Stomach (tissue), 9 donors: ENCODE measurements around the gene NEURL3. TPM values are rescaled to one million over a fixed set of nuclear protein-coding genes. Genes with fewer than 3 reads are reported as not detected.

Experiments
- DNase-seq, 2 donors: peaks; one replicate each; pipeline versions ENCODE4 v3.0.0 to v3.0.0-alpha.2; 2013 to 2019
- H3K27ac ChIP-seq, 5 donors: fragments of 200-600 bp in 4 of 5; sonication (generic) in 4 of 5; one replicate each; pipeline ENCODE4 v1.5.1; 2013 to 2019; ENCODE audit warnings: mild to moderate bottlenecking in 1 of 5, moderate library complexity in 1 of 5
- H3K27me3 ChIP-seq, 3 donors: fragments of 200-600 bp; sonication (generic); one replicate each; pipeline ENCODE4 v1.5.1; 2017 to 2019; ENCODE audit warnings: mixed run types in 1 of 3
- H3K36me3 ChIP-seq, 4 donors: fragments of 200-600 bp; sonication (generic); 1 replicate in 3 of 4; 2 replicates in 1 of 4; pipeline ENCODE4 v1.5.1; 2016 to 2019
- H3K4me1 ChIP-seq, 4 donors: fragments of 200-600 bp; sonication (generic); one replicate each; pipeline ENCODE4 v1.5.1; 2016 to 2019
- H3K4me3 ChIP-seq, 4 donors: fragments of 200-600 bp; sonication (generic) in 3 of 4; one replicate each; pipeline ENCODE4 v1.5.1; 2016 to 2019; ENCODE audit warnings: mild to moderate bottlenecking in 1 of 4
- H3K9me3 ChIP-seq, 4 donors: fragments of 200-600 bp; sonication (generic); one replicate each; pipeline ENCODE4 v1.5.1; 2016 to 2019
- EP300 ChIP-seq: sonication (generic); formaldehyde crosslinking; IDR thresholded peaks from one replicate; pipeline ENCODE4 v1.6.1; 2017; ENCODE audit warnings: antibody characterized with exemption
- POLR2A ChIP-seq, 4 donors: fragments of 450-650 bp; IDR thresholded peaks; one replicate each; pipeline ENCODE4 v1.6.1; 2016; ENCODE audit warnings: antibody characterized with exemption in 4 of 4, control low read depth in 2 of 4, mild to moderate bottlenecking in 1 of 4, moderate library complexity in 1 of 4
- POLR2AphosphoS5 ChIP-seq, 3 donors: sonication (generic); formaldehyde crosslinking; IDR thresholded peaks; one replicate each; pipeline ENCODE4 v1.6.1; 2016; ENCODE audit warnings: antibody characterized with exemption in 3 of 3
- WGBS, 5 donors: extraction: QIAGEN DNeasy Blood & Tissue Kit in 3 of 5; methylation state at CpG; one replicate each; pipeline versions ENCODE4 v1.1.5 to v1.1.7; 2013 to 2018; 5-methylcytosine and 5-hydroxymethylcytosine counted together
- intact Hi-C: fragments of 100-400 bp; cut with DNase I; formaldehyde crosslinking; loops from one replicate; pipeline ENCODE4 v1.15.1; 2023; ENCODE audit warnings: low total_unique reads
- polyA plus RNA-seq, 3 donors: library from polyadenylated mRNA; stranded (reverse); fragments of 200-250 nt; gene quantifications; one replicate each; pipeline ENCODE4 v1.2.3, GENCODE V29; 2013
- total RNA-seq, 5 donors: library from RNA; depleted of rRNA; stranded (reverse); fragments of >200 nt; gene quantifications; one replicate each; pipeline versions ENCODE4 v1.1.0 to v1.2.3, GENCODE V29; 2014 to 2016
- TF ChIP-seq, protein P1 (sequence below), 7 experiments: fragments of 450-650 bp in 4 of 7; fragments of 200-600 bp in 3 of 7; sonication (generic) in 3 of 7; IDR thresholded peaks; one replicate each; pipeline ENCODE4 v1.5.1; 2016 to 2019; ENCODE audit warnings: antibody characterized with exemption in 7 of 7, control low read depth in 2 of 7, mild to moderate bottlenecking in 1 of 7
- donor health status: healthy with polysubstance abuse.
- donor health status: Bipolar disorder and iron deficiency.
- donor health status: healthy.

The NEURL3 gene
- total and polyA plus RNA-seq, 8 donors = 0.50 to 12.7 (median 1.6) TPM; not detected in 4

DNA sequence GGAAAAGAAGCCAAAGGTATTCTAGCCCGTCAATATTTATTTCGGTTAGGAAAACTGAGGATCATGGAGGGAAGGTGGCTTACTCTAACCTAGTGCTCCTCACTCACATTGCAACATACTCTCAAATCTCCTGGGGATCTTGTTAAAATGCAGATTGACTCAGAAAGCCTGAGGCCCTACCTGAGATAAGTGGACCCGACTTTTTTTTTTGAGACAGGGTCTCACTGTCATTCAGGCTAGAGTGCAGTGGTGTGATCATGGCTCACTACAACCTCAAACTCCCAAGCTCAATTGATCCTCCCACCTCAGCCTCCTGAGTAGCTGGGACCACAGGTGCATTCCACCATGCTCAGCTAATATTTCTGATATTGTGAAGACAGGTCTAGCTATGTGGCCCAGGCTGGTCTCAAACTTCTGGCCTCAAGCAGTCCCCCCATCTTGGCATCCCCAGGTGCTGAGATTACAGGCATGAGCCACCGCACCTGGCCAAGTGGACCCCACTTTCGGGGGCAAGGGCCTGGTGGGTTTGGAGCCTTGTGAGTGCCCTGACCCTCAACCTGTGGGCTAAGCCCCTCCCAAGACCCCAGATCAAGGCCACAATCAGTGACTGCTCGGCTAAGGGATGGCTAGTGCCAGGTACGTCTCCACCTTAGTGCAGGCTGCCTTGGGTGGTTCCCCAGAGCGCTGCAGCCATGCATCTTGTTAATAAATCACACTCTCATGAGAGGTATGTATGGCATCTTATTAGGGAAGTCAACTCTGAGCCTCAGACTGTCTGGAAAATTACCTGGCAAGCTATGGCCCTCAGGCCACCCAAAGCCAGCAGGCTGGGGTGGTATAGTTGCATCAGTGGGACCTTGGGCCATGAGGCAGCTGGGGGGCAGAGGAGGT is 1.1 kb upstream of the NEURL3 start:
- H3K4me1 ChIP-seq = peaks cover 10 to 59% (median 34%) of the 10 kb centered on the region in 4 donors
- peaks cover 0 to 28% (median 3%) of the 10 kb centered on the region in 3 donors for H3K27me3 ChIP-seq
- H3K4me3 ChIP-seq = no peak overlapping the region
- no peaks in the 10 kb centered on the region for H3K36me3 ChIP-seq
- no peak for TF ChIP-seq POLR2AphosphoS5 (IDR thresholded peaks at IDR 0.05)
- no peak for TF ChIP-seq POLR2A (IDR thresholded peaks at IDR 0.05)
- TF ChIP-seq EP300 = no peak
- TF ChIP-seq, protein P1, sequence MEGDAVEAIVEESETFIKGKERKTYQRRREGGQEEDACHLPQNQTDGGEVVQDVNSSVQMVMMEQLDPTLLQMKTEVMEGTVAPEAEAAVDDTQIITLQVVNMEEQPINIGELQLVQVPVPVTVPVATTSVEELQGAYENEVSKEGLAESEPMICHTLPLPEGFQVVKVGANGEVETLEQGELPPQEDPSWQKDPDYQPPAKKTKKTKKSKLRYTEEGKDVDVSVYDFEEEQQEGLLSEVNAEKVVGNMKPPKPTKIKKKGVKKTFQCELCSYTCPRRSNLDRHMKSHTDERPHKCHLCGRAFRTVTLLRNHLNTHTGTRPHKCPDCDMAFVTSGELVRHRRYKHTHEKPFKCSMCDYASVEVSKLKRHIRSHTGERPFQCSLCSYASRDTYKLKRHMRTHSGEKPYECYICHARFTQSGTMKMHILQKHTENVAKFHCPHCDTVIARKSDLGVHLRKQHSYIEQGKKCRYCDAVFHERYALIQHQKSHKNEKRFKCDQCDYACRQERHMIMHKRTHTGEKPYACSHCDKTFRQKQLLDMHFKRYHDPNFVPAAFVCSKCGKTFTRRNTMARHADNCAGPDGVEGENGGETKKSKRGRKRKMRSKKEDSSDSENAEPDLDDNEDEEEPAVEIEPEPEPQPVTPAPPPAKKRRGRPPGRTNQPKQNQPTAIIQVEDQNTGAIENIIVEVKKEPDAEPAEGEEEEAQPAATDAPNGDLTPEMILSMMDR (IDR thresholded peaks at IDR 0.05) = no peak
- intact Hi-C loops = loop anchor here (5.0 kb wide), 1 partner anchor 99 kb away; no protein-coding TSS in a partner anchor
- DNase-seq = no peak
- no peaks in the 10 kb centered on the region for H3K9me3 ChIP-seq
- WGBS, 5 donors = 90 to 95% (median 91%) methylated on average over 8 of the region's 8 CpGs
- H3K27ac ChIP-seq = peak overlapping the region in 1 of 5 donors; percentile 18

DNA sequence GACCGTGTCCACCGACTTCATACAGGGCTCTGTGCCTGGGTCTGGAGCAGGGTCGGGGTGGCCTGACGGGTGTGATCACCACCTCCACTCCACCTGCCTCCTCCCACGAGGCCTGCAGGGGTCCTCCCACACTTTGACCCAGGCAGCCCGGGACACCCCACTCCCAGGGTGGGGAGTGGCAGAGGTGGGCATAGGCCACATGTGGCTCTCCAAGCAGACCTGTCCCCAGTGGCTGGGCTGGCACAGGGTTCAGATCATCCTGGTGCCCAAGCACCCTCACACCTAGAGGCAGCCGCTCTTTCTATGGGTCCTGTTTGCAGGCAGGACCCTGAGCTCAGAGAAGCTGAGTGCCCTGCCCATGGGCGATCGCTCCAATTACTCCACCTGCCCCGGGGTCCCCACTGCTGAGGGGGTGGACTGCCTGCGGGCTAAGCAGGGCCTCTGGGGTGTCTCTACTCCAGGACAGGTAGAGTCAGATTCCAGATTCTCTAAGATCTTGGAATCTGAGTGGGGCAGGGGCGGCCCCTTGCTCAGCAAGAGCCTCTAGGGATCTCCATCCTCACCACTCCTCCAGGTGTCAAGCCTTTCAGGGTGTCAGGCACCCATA is 1.4 kb downstream of the NEURL3 start:
- H3K9me3 ChIP-seq = no peaks in the 10 kb centered on the region
- intact Hi-C loops = no loop called here
- WGBS, 5 donors = 80 to 88% (median 86%) methylated on average over 5 to 12 of the region's 12 CpGs
- no peak for TF ChIP-seq POLR2A (IDR thresholded peaks at IDR 0.05)
- no peak for TF ChIP-seq POLR2AphosphoS5 (IDR thresholded peaks at IDR 0.05)
- TF ChIP-seq EP300 = no peak
- TF ChIP-seq, protein P1 (IDR thresholded peaks at IDR 0.05) = no peak
- H3K27ac ChIP-seq = no peak overlapping the region
- H3K4me3 ChIP-seq = no peak overlapping the region
- no peaks in the 10 kb centered on the region for H3K36me3 ChIP-seq
- H3K4me1 ChIP-seq = peaks cover 10 to 51% (median 24%) of the 10 kb centered on the region in 4 donors
- DNase-seq = no peak
- peaks cover 7 to 45% (median 14%) of the 10 kb centered on the region in 3 donors for H3K27me3 ChIP-seq

DNA sequence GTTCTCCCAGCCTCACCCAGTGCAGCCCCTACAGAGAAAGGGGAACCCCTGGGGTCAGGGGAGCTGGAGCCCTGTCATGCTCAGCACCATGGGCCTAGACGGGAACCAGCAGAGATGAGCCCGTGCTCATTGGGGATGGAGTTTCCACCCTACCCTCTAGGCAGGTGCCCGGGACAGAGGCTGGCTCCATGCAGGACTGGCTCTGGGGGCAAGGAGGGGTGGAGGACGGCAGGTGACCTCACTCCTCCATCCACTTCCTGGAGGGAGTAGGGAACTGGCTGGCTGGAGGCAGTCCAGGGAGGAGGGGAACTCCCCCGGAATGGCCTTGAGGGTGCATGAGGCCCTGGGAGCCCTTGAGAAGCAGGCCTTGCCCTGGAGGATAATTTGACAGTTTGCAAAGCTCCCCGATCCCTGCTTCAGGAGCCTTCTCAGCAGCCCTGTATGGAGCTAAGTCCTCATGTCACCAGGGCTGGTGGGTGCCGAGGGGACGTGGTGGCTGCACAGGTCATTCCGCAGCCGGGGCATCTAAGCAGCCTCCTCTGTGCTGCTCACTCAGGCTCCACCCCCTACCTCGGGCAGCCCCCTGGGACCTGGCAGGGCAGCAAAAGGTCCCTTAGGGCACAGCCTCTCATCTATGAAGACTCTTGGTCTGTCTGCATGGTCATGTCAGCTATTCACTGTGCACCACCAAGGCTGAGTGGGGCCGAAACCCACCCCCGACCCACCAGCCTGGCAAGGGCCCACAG is 2.1 kb downstream of the NEURL3 start:
- peak in 1 of 2 donors; percentile 62 for DNase-seq
- H3K9me3 ChIP-seq = no peaks in the 10 kb centered on the region
- peaks cover 7 to 49% (median 14%) of the 10 kb centered on the region in 3 donors for H3K27me3 ChIP-seq
- H3K36me3 ChIP-seq = no peaks in the 10 kb centered on the region
- 67 to 80% (median 75%) methylated on average over 10 to 13 of the region's 13 CpGs for WGBS, 5 donors
- H3K4me1 ChIP-seq = peaks cover 5 to 45% (median 17%) of the 10 kb centered on the region in 4 donors
- no peak for TF ChIP-seq POLR2AphosphoS5 (IDR thresholded peaks at IDR 0.05)
- no peak for TF ChIP-seq POLR2A (IDR thresholded peaks at IDR 0.05)
- TF ChIP-seq, protein P1 (IDR thresholded peaks at IDR 0.05) = no peak
- TF ChIP-seq EP300 = no peak
- intact Hi-C loops = no loop called here
- no peak overlapping the region for H3K4me3 ChIP-seq
- no peak overlapping the region for H3K27ac ChIP-seq
